Transverse colon (tissue), 4 donors: ENCODE data around the gene ARL11. TPM values are rescaled to one million over a fixed set of nuclear protein-coding genes. Genes with fewer than 3 reads are reported as not detected.

Source experiments
- DNase-seq: peaks from one replicate; pipeline ENCODE4 v3.0.0-alpha.2; 2019
- H3K27ac ChIP-seq, 4 donors: fragments of 200-600 bp; sonication (generic); 2 replicates each; pipeline ENCODE4 v1.5.1; 2016 to 2018; ENCODE audit warnings: inconsistent platforms in 4 of 4
- H3K27me3 ChIP-seq: fragments of 200-600 bp; sonication (generic); 2 replicates; pipeline ENCODE4 v1.5.1; 2017; ENCODE audit warnings: inconsistent platforms
- H3K36me3 ChIP-seq, 4 donors: fragments of 200-600 bp; sonication (generic); 2 replicates each; pipeline ENCODE4 v1.5.1; 2017 to 2019; ENCODE audit warnings: inconsistent platforms in 4 of 4
- H3K4me1 ChIP-seq, 4 donors: fragments of 200-600 bp; sonication (generic); 2 replicates each; pipeline ENCODE4 v1.5.1; 2017 to 2020; ENCODE audit warnings: inconsistent platforms in 4 of 4
- H3K4me3 ChIP-seq, 4 donors: fragments of 200-600 bp; sonication (generic); 1 replicate in 1 of 4; 2 replicates in 3 of 4; pipeline versions ENCODE4 v1.5.1 to v1.6.1; 2017 to 2019; ENCODE audit warnings: inconsistent platforms in 4 of 4
- H3K9me3 ChIP-seq, 2 donors: fragments of 200-600 bp; sonication (generic); 2 replicates each; pipeline ENCODE4 v1.5.1; 2017 to 2019; ENCODE audit warnings: inconsistent platforms in 2 of 2
- CTCF ChIP-seq, 5 experiments: fragments of 200-600 bp in 3 of 5; fragments of 450-650 bp in 2 of 5; sonication (generic) in 3 of 5; IDR thresholded peaks; 1 replicate in 2 of 5; 2 replicates in 3 of 5; pipeline ENCODE4 v1.5.1; 2016 to 2017; ENCODE audit warnings: antibody characterized with exemption in 5 of 5, inconsistent platforms in 3 of 5, mild to moderate bottlenecking in 2 of 5, moderate library complexity in 1 of 5
- EP300 ChIP-seq: sonication (generic); formaldehyde crosslinking; IDR thresholded peaks from one replicate; pipeline ENCODE4 v1.6.1; 2017; ENCODE audit warnings: antibody characterized with exemption, low read depth
- POLR2A ChIP-seq: fragments of 450-650 bp; IDR thresholded peaks from one replicate; pipeline ENCODE4 v1.6.1; 2016; ENCODE audit warnings: antibody characterized with exemption, mild to moderate bottlenecking, moderate library complexity
- POLR2AphosphoS5 ChIP-seq, 3 donors: sonication (generic); formaldehyde crosslinking; IDR thresholded peaks; one replicate each; pipeline ENCODE4 v1.6.1; 2016; ENCODE audit warnings: antibody characterized with exemption in 3 of 3
- WGBS, 2 donors: methylation state at CpG; one replicate each; pipeline ENCODE4 v1.1.5; 2018; ENCODE audit warnings: low coverage in 1 of 2; 5-methylcytosine and 5-hydroxymethylcytosine counted together
- in situ Hi-C, 4 donors: fragments of 200-750 bp; cut with MboI; loops; one replicate each; pipeline versions ENCODE4 v1.15.0 to v1.15.1; 2017; ENCODE audit warnings: low sequenced_read_pairs in 3 of 4, low pct_ligation_motif_present in 1 of 4, low pct_unique_long_range_greater_than_20kb in 1 of 4
- intact Hi-C: fragments of 100-400 bp; cut with DNase I; formaldehyde crosslinking; loops from one replicate; pipeline ENCODE4 v1.15.1; 2023; ENCODE audit warnings: low total_unique reads
- total RNA-seq, 4 donors: library from RNA; depleted of rRNA; stranded (reverse); fragments of >200 nt; gene quantifications; one replicate each; pipeline ENCODE4 v1.1.0, GENCODE V29; 2016

Gene ARL11
- total RNA-seq, 4 donors from 2014 or later = 0.68 to 0.79 TPM; not detected in 2

DNA sequence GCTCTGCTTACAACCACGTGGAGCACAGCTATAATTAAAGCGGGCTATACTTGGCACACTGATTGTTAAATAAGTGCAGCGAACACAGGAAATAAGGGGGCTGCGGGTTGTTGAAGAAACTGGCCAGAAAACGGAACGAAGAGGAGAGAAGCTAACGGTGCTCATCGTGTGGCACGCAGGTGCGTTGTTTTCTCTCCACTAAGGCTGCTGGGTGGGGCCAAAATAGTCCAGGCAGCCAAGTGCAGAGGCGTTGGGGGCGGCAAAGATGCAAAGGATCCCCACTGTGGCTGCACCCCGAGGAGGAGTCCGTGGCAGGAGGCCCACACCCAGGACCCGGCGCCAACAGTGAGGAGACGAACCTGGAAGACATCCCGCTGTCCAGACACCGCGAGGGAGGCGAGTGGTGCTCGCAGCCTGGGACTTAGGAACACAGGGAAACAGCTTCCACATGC is 8.1 kb upstream of the ARL11 start:
- intact Hi-C loops = no loop called here
- DNase-seq = peak; percentile 33

DNA sequence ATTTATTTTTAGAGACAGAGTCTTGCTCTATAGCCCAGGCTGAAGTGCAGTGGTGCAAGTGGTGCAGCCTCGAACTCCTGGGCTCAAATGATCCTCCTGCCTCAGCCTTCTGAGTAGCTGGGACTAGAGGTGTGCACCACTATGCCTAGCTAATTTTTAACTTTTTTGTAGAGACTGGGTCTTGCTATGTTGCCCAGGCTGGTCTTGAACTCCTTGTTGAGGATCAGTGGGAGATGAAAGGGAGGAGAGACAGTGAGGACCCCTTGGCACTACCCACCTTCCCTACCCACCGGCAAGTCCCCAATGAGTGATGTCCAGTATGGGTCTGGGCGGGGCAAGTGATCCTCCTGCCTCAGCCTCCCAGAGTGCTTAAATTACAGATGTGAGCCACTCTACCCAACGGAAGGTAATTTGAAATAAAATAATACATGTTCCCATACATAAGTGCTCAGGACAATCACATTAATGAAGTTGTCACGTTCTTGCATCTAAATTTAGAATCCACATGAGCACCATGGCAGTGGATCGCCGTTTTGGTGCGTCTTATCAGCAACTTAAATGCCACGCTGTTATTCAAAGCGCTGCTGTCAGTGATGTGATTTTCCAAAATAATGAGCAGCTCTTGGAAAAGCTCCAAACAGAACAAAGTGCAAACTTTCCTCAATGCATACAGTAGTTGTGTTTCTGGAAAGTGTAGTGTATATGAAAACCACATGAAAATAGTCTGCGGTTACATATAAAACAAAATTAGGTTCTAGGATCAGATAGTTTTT is 5.9 kb upstream of the ARL11 start:
- Histone ChIP-seq H3K27ac (no peak overlapping the region), H3K4me1 (peaks cover 0 to 10% (median 7%) of the 10 kb centered on the region in 4 donors), H3K4me3 (no peak overlapping the region), H3K27me3 (no peaks in the 10 kb centered on the region), H3K36me3 (no peaks in the 10 kb centered on the region), H3K9me3 (no peaks in the 10 kb centered on the region)
- intact Hi-C loops (no loop called here), in situ Hi-C loops (loop anchor here in 1 of 4 donors (25.0 kb wide), 1 partner anchor 335 kb away; no protein-coding TSS in a partner anchor)
- DNase-seq = no peak
- TF ChIP-seq POLR2AphosphoS5 (IDR thresholded peaks at IDR 0.05) = no peak
- TF ChIP-seq EP300 = no peak
- 79 to 80% methylated on average over 9 to 11 of the region's 11 CpGs for WGBS, 2 donors

More for the DNA sequence above, 8.1 kb upstream of the ARL11 start:
- in situ Hi-C loops = loop anchor here in 1 of 4 donors (25.0 kb wide), 1 partner anchor 333 kb away; no protein-coding TSS in a partner anchor
- TF ChIP-seq POLR2AphosphoS5 (IDR thresholded peaks at IDR 0.05) (no peak), CTCF (IDR thresholded peaks at IDR 0.05) (no peak), POLR2A (no peak), EP300 (no peak)
- no peaks in the 10 kb centered on the region for H3K36me3 ChIP-seq
- H3K4me3 ChIP-seq = no peak overlapping the region
- H3K9me3 ChIP-seq = no peaks in the 10 kb centered on the region
- 52 to 63% methylated on average over 12 to 22 of the region's 22 CpGs for WGBS, 2 donors
- H3K4me1 ChIP-seq = peaks cover 0 to 2% (median under 1%) of the 10 kb centered on the region in 4 donors
- H3K27ac ChIP-seq = no peak overlapping the region
- H3K27me3 ChIP-seq = no peaks in the 10 kb centered on the region

DNA sequence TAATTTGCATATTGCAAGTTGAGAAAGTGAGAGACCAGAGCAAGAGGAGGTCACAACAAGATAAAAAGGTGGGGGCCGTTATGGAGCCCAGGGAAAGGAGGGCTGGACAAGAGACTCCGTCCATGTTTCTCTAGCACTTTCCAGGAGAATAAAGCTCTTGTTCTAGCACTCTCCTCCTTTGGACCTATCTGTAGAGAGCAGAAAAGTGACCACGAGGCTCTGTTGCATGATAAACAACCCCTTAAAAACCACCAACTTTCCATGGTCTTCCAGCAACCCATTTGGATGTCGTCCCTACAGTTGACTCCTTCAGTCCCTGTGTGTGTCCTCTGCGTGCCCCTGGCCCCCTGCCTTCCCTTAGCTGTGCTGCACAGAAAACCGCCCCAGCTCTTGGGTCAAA is 4.1 kb upstream of the ARL11 start:
- 84 to 92% methylated on average over 5 to 6 of the region's 6 CpGs for WGBS, 2 donors
- Histone ChIP-seq H3K36me3 (no peaks in the 10 kb centered on the region), H3K27me3 (no peaks in the 10 kb centered on the region), H3K4me1 (peaks cover 0 to 18% (median 7%) of the 10 kb centered on the region in 4 donors), H3K4me3 (no peak overlapping the region), H3K27ac (no peak overlapping the region), H3K9me3 (no peaks in the 10 kb centered on the region)
- in situ Hi-C loops = loop anchor here in 1 of 4 donors (25.0 kb wide), 1 partner anchor 337 kb away; no protein-coding TSS in a partner anchor
- no peak for DNase-seq
- intact Hi-C loops = no loop called here
- TF ChIP-seq EP300 (no peak), POLR2AphosphoS5 (IDR thresholded peaks at IDR 0.05) (no peak), CTCF (IDR thresholded peaks at IDR 0.05) (no peak), POLR2A (no peak)

DNA sequence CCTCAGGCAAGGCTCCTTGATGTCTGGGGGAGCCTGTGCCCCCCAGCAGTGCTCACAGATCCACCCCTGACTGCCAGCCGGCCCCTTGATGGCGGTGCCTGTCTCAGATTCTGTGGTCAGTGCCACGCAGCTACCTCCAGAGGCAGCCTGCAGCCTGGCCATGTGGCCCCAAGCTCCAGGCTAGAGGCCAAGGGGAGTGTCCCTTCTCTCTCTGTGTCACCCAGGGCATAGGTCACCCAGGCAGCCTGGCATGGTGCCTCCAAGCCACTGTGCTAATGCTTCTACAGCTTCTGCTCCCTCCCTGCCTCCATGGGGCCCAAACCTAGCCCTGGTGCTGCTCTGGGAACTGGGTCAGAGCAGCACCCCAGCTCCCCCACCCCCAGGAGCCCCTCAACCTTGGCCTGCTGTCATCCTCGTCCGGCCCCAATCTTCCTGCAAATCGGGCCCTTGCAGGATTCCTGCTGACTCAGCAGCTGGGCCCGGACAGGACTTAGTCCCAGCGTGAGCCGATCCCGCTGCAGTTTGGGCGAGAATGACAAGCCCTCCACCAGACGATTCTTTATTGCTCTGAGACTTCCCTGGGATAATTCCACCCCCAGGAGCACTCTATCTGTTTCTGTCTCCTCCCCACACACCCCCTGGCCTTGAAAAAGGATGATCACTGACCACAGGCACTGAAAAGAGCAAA is 2.8 kb upstream of the ARL11 start:
- H3K27ac ChIP-seq = peak overlapping the region; percentile 9 to 49 (median 22)
- WGBS, 2 donors = 65% methylated on average over 12 of the region's 12 CpGs; no CpG with 5 or more reads in 1 of the 2 donors
- in situ Hi-C loops = no loop called here
- intact Hi-C loops = no loop called here
- H3K36me3 ChIP-seq = no peaks in the 10 kb centered on the region
- TF ChIP-seq CTCF (IDR thresholded peaks at IDR 0.05) = no peak
- TF ChIP-seq POLR2AphosphoS5 (IDR thresholded peaks at IDR 0.05) = no peak
- no peak for TF ChIP-seq EP300
- no peak for TF ChIP-seq POLR2A
- no peaks in the 10 kb centered on the region for H3K9me3 ChIP-seq
- H3K4me1 ChIP-seq = peaks cover 4 to 18% (median 7%) of the 10 kb centered on the region in 4 donors
- H3K27me3 ChIP-seq = no peaks in the 10 kb centered on the region
- no peak overlapping the region for H3K4me3 ChIP-seq
- peak; percentile 75 for DNase-seq
